Stimulated activated CD8-positive, alpha-beta memory T cell treated with anti-CD3 and anti-CD28 coated beads, Interleukin-15, amount 100 ng/mL, for 48 hours (primary cell): ENCODE measurements around the gene KATNBL1.

ENCODE experiments used
- DNase-seq, 2 donors: peaks; one replicate each; pipeline ENCODE4 v3.0.0-alpha.2; 2020; ENCODE audit warnings: low read depth in 2 of 2

KATNBL1 gene

DNA sequence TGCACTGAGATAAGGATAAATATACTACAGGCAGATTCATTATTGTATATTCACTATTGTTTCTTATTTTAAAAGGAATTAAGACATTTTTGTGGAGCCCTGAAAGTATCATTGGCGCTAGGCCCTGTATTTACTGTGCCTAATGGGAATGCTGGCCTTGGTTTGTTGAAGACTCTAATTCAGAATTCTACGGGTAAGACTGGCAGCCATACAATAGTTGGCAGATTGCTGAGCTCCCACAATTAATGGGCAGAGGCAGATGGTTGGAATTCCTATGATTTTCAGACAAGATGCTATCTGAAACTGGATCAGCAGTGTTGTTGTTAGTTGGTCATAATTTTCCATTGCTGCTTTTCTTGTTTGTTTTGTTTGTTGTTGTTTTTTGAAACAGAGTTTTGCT lies 93.3 kb downstream of the KATNBL1 start:
- DNase-seq = no peak

DNA sequence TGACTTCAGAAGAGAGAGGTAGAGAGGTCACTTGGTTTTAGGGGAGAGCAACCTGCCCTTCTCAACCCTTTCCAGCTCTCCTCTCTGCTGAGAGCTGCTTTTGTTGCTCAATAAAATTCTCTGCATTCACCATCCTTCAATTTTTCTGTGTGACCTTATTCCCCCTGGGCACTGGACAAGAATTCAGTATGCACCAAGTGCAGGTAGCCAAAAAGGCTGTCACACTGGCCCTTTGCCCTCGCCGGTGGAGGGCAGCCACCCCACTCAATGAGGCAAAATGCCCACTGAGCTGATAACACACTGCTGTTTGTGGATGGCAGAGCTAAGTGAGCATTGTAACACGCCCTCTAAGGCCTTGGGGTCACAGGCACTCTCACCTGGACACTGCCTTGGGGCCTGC lies 95.2 kb downstream of the KATNBL1 start:
- no peak for DNase-seq

DNA sequence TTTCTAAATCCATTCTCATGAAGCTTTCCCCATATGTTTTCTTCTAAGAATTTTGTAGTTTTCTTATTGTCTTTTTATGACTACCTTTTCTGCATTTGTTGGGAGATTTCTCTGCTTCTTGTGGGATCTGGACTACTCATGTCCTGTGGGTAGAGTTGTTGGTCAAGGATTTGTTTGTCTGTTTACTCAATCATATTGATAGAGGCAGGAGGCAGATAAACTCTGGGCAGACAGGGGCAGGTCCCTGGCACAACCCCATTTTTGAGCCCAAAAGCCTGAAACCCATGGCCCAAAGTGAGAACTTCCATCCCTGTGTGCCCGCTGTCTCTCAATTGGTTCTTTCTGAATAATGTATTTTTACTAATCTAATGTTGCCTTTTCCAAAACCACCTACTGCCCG lies 95.7 kb downstream of the KATNBL1 start:
- DNase-seq = no peak

DNA sequence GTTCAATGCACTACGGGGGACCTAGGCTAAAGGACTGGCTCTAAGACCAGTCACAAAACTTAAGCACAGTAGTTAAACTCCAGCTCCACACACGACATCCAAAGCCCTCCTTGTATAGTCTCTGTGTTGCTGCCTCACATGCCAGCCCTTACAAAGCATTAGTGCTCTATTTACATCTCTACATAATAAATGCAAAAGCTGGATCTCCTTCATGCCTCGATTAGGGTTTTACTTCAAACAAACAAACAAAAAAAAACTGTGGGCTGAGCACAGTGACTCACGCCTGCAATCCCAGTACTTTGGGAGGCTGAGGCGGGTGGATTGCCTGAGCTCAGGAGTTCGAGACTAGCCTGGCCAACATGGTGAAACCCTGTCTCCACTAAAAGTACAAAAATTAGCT lies 98.4 kb downstream of the KATNBL1 start:
- DNase-seq = no peak

DNA sequence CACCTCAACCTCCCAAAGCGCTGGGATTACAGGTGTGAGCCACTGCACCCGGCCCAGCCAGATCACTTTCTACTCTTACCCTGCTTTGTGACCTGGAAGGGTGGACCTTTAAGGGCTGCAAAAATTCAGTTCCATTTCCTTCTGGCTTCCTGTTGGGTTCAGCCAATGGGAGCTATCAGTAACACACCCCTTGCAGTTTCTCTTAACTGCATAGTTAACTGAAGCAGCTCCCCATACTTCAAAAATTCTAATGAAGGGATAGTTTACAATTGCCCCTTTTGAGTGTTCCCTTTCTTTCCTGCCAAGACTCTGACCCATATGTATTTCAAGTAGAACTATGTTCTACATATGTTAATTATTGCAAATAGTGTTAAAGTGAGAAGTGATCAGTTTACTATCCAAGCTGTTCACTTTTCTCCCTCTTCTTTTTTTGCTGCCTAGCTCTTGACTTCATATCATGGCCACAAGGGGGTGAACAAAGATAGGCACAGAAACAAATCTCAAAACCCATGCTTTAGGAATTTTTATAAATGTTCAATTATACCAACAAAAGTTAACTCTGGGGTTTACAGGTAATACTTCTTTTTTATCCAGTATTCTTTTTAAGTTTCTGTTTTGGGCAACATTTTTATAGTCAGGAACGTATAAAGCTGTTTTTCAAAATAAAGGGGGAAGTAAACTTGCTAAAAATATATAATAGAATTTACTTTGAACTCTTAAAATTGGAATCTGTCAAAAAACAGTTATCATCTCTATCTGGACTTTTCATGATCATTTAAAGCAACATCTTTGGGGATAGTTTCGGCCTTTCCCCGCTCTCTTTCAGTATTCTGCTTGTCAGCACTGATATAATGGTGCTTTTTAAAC lies 99.9 kb downstream of the KATNBL1 start:
- DNase-seq = no peak

DNA sequence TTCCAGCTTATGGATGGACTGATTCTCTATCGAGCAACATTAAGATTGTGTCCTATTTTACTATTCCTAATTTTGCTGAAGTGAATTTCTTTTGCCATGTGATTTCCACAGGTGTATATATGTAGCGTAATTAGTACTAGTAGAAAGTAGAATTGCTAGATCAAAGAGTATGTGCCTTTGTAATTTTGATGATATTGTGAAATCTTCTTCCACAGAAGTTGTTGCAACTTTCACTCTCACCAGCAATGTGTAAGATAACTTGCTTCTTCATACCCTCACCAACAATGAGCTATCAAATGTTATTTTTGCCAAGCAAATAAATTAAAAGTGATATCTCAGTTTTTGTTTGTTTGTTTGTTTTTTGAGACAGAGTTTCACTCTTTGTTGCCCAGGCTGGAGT lies 102.6 kb downstream of the KATNBL1 start:
- DNase-seq = no peak

DNA sequence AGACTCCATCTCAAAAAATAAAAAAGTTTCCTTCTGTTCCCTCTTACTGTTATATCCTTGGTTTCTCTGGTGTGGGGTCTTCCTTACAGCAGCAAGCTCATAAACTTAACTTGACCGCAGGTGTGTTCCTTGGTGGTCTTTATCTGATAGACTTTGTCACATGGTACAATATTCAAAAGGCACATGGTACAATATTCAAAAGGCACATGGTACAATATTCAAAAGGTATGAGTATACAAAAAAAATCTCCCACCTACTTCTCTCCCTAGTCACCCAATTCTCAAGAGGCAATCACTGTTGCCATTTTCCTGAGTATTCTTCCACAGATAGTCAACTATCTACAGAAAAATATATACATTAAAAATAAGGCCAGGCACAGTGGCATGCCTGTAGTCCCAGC lies 103.5 kb downstream of the KATNBL1 start:
- DNase-seq = no peak

DNA sequence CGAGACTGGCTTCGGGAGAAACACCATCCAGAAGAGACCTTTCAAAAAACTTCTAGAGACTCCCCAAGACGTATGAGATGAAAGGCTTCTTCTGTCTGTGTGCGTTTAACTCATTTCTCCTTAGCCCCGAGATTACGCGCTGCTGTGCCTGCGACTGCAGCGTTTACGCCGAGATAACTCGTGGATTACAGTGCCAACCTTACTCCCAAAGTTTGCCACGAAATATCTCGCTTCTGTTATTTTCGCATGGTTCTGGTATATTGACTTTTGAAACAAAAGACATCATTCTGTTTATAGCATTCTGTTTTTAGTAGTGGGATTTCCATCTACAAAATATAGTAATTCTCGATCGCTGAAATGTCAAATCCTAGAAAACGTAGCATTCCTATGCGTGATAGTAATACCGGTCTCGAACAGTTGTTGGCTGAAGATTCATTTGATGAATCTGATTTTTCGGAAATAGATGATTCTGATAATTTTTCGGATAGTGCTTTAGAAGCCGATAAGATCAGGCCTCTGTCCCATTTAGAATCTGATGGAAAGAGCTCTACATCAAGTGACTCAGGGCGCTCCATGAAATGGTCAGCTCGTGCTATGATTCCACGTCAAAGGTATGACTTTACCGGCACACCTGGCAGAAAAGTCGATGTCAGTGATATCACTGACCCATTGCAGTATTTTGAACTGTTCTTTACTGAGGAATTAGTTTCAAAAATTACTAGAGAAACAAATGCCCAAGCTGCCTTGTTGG lies 107.5 kb downstream of the KATNBL1 start:
- DNase-seq = no peak

DNA sequence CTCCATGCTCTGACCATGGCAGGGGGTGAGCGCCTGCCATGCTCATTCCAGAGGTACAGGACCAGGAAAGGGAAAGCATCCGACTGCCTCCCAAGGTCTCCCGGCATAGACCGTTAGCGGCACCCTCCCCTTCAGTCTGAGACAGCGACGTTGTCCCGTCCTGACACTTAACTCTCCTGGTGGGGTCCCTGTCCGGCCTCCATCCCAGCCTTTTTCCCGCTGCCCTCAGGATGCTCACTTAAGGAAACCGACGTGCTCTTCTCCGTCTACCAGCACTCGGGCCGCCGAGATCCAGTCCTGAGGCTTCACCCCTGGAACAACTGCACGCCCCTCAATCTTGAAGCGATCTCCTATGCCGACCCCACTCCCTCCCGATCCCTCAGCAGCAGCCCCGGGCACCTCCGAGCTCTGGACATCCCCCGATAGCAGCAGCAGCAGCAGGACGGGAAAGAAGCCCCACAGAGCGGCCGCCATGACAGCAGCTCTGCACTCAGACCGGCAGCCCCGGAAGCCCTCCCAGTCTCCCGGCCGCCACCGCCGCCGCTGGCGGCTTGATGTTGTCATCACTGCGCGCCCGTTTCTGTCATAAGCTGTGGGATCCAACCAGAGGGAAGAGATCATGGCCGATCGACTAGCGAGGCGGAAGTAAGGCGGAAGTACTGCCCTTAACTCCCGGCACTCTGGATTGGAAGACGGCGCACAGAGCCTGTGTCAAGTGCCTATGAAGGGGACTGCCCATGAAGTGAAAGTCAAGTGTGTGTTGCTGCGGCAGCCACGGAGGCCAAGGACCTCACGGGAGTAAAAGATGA lies 108.3 kb downstream of the KATNBL1 start, which contains the start of the genes EMC7 and PGBD4:
Gene EMC7, minus strand, starts transcription at position 497 of the 809 bp plus-strand sequence. Its CDS starts 23 bp downstream, at position 474.
Gene PGBD4, plus strand, starts transcription at position 718 of the 809 bp plus-strand sequence. CDS start 449 bp downstream, outside the sequence.
- DNase-seq = peak; percentile 98

DNA sequence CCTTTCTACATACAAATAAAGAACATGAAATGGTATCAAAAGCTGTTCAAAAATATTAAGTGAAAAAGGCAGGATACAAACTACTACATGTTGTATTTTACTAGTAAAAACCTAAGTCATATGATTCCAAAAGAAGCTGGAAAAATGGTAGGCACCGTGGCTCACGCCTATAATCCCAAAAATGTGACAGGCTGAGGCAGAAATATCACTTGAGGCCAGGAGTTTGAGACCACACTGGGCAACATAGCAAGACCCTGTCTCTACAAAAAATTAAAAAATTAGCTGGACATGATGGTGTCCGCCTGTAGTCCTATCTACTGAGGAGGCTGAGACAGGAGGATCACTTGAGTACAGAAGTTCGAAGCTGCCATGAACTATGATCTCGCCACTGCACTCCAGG lies 110.0 kb downstream of the KATNBL1 start:
- no peak for DNase-seq
